GM19438 (cell line): Measurements from ENCODE around the gene MPHOSPH10.
A peak's percentile ranks its signal among the peaks of the same experiment; 100 is the strongest.
"Not testable (repeated sequence)": the region's sequence is repeated elsewhere in the genome, so short reads cannot be mapped to it uniquely, and the experiment has no call there.

Experiments used
- ATAC-seq: cut with Tn5 transposase; IDR thresholded peaks from one replicate; pipeline ENCODE4 v1.9.1; 2021; ENCODE audit warnings: low read depth; ENCODE audit not compliant: unreplicated experiment

Gene MPHOSPH10, protein sequence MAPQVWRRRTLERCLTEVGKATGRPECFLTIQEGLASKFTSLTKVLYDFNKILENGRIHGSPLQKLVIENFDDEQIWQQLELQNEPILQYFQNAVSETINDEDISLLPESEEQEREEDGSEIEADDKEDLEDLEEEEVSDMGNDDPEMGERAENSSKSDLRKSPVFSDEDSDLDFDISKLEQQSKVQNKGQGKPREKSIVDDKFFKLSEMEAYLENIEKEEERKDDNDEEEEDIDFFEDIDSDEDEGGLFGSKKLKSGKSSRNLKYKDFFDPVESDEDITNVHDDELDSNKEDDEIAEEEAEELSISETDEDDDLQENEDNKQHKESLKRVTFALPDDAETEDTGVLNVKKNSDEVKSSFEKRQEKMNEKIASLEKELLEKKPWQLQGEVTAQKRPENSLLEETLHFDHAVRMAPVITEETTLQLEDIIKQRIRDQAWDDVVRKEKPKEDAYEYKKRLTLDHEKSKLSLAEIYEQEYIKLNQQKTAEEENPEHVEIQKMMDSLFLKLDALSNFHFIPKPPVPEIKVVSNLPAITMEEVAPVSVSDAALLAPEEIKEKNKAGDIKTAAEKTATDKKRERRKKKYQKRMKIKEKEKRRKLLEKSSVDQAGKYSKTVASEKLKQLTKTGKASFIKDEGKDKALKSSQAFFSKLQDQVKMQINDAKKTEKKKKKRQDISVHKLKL

GRCh38 chr2:71130152-71130904 is at the start of gene MPHOSPH10, which contains the start of gene MCEE:
TSS of gene MPHOSPH10 (plus strand) at chr2:71130634. CDS start at chr2:71130666, 32 bp downstream.
TSS of gene MCEE (minus strand) at chr2:71130229. CDS start at chr2:71130219, 10 bp downstream.
- ATAC-seq = peak; percentile 93

GRCh38 chr2:71082402-71083252 is 47.8 kb upstream of the MPHOSPH10 start:
- no peak for ATAC-seq

GRCh38 chr2:71083297-71083696 is 47.1 kb upstream of the MPHOSPH10 start:
- ATAC-seq = not testable (repeated sequence)

DNA sequence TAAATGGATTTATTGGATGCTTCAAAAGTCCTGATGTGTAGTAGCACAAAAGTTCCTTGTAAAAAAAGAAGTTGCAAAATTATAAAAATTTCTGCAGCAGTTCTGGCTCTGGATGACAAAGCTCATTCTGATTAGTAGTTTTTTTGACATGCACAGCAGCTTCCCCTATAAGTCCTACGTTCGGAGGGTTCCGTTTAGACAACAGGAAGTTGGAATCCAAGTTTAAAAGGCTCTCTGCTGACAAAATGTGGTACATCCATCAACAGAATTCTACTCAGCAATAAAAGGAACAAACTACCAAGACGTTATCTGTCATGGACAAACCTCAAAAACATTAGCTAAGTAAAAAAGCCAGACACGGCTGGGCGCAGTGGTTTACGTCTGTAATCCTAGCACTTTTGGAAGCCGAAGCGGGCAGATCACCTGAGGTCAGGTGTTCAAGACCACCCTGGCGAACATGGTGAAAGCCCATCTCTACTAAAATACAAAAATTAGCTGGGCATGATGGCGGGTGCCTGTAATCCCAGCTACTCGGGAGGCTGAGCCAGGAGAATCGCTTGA is 46.6 kb upstream of the MPHOSPH10 start:
- ATAC-seq = not testable (repeated sequence)

- not testable (repeated sequence) for ATAC-seq
These were observed 45.0 kb upstream of the MPHOSPH10 start for GRCh38 chr2:71085325-71086003.

- not testable (repeated sequence) for ATAC-seq
These were observed 41.0 kb upstream of the MPHOSPH10 start for GRCh38 chr2:71089475-71089874.

DNA sequence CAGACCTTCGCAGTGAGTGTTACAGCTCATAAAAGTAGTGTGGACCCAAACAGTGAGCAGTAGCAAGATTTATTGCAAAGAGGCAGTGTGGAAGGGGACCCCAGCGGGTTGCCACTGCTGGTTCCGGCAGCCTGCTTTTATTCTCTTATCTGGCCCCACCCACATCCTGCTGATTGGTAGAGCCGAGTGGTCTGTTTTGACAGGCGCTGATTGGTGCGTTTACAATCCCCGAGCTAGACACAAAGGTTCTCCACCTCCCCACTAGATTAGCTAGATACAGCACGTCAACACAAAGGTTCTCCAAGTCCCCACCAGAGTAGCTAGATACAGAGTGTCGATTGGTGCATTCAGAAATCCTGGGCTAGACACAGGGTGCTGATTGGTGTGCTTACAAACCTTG is 38.6 kb upstream of the MPHOSPH10 start:
- not testable (repeated sequence) for ATAC-seq

GRCh38 chr2:71092491-71093260 is 37.8 kb upstream of the MPHOSPH10 start:
- not testable (repeated sequence) for ATAC-seq

DNA sequence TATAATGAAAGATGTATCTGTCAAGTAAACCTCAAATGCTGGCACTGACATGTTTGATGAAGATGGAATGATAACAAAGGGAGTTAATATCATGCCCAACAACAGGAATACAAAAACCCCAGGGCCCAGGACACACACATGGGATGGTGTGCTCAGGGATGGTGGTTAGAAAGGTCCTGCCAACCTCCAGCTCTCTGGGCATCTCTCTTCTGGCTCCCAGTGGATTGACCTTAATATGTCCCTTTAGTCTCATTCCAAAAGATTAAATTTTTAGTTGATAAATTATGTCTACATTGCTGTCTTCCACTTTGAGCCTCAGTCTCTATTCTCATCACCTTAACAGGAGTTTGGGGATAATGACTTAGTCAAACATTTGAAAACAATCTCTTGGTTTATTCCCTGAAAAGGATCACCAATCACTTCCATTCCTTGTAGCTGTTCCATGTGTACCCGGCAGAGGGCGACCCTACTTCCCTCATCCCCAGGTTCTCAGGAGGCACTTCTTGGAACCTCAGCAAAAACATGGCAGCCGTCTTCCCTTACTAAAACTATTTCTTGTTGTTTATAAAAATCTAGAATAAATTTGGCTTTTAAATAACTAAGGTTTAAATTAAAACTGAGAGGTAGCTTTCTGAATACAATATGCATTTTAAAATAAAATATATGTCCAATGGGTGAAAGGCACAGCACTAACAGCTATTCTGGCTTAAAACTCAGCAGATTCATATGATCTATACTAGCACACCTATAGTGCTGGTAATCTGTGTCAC is 30.1 kb upstream of the MPHOSPH10 start:
- ATAC-seq = no peak

DNA sequence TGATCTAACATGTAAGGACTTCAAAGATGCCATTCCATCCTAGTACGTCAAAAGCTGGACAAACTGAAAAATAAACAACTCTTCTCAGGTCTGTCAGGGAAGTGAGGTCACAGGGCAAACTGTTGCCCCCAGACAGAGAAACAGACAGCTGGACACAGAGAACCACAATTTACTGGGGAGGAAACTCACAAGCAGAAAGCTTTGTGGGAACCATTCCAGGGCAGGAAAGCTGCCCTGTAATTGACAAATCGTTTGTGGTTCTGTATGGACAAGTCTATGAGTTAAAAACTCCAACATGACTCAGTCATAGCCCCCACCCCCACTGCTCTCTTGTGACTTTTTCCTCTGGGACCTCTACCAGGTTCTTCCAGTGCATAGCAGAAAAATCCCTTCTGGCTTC is 28.8 kb upstream of the MPHOSPH10 start:
- no peak for ATAC-seq

DNA sequence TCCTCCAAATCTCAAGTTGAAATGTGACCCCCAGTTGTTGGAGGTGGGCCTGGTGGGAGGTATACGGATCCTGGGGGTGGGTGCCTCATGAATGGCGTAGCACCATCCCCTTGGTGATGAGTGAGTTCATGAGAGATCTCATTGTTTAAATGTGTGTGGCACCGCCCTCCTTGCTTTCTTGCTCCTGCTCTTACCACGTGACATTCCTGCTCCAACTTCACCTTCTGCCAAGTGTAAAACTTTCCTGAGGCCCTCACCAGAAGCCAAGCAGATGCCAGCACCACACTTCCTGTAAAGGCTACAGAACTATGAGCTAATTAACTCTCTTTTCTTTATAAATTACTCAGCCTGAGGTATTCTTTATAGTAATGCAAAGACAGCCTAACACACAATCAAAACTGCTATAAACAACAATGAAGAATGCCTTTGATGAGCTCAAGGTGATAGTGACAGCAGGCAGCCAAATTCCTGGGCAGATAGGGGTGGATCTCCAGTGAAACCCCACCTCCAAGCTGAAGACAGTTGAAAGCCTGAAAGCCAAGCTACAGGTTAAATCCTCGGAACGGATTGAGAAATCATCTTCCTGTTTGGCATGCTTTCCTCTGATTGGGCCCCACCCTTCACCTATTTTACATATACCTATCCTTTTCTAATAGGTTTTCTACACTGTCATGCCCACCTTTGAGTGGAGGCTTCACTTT is 27.3 kb upstream of the MPHOSPH10 start:
- no peak for ATAC-seq

GRCh38 chr2:71103809-71104208 is 26.6 kb upstream of the MPHOSPH10 start:
- ATAC-seq = no peak

- ATAC-seq = not testable (repeated sequence)
These were observed 24.0 kb upstream of the MPHOSPH10 start for GRCh38 chr2:71106463-71106862.

GRCh38 chr2:71108091-71108490 is 22.3 kb upstream of the MPHOSPH10 start:
- no peak for ATAC-seq

GRCh38 chr2:71113843-71114242 is 16.6 kb upstream of the MPHOSPH10 start:
- ATAC-seq = no peak

DNA sequence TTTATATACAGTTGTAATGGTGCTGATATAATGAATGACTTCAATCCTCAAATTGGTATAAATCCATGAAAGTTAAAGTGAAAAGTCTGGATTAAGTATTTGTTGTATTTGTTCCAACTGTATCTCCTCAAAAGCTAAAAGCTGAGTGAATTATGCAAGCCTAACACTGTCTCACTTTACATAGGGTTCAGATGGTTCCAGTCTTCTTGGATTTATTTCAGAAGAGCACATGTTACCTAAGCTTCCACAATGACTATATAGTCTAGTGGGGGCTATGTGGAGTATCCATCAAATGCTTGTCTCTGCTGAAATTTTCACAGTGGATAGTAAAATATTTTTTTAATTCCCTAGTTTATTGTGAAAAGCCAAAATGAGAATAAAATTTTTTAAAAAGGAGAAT is 13.4 kb upstream of the MPHOSPH10 start:
- ATAC-seq = no peak

GRCh38 chr2:71120195-71120594 is 10.2 kb upstream of the MPHOSPH10 start:
- ATAC-seq = no peak
